Transverse colon (tissue), 4 donors: ENCODE measurements around the gene GRM1. TPM values are rescaled to one million over a fixed set of nuclear protein-coding genes. Genes with fewer than 3 reads are reported as not detected.

Source experiments
- DNase-seq: peaks from one replicate; pipeline ENCODE4 v3.0.0-alpha.2; 2019
- H3K27ac ChIP-seq, 4 donors: fragments of 200-600 bp; sonication (generic); 2 replicates each; pipeline ENCODE4 v1.5.1; 2016 to 2018; ENCODE audit warnings: inconsistent platforms in 4 of 4
- H3K27me3 ChIP-seq: fragments of 200-600 bp; sonication (generic); 2 replicates; pipeline ENCODE4 v1.5.1; 2017; ENCODE audit warnings: inconsistent platforms
- H3K36me3 ChIP-seq, 4 donors: fragments of 200-600 bp; sonication (generic); 2 replicates each; pipeline ENCODE4 v1.5.1; 2017 to 2019; ENCODE audit warnings: inconsistent platforms in 4 of 4
- H3K4me1 ChIP-seq, 4 donors: fragments of 200-600 bp; sonication (generic); 2 replicates each; pipeline ENCODE4 v1.5.1; 2017 to 2020; ENCODE audit warnings: inconsistent platforms in 4 of 4
- H3K4me3 ChIP-seq, 4 donors: fragments of 200-600 bp; sonication (generic); 1 replicate in 1 of 4; 2 replicates in 3 of 4; pipeline versions ENCODE4 v1.5.1 to v1.6.1; 2017 to 2019; ENCODE audit warnings: inconsistent platforms in 4 of 4
- H3K9me3 ChIP-seq, 2 donors: fragments of 200-600 bp; sonication (generic); 2 replicates each; pipeline ENCODE4 v1.5.1; 2017 to 2019; ENCODE audit warnings: inconsistent platforms in 2 of 2
- CTCF ChIP-seq, 5 experiments: fragments of 200-600 bp in 3 of 5; fragments of 450-650 bp in 2 of 5; sonication (generic) in 3 of 5; IDR thresholded peaks; 1 replicate in 2 of 5; 2 replicates in 3 of 5; pipeline ENCODE4 v1.5.1; 2016 to 2017; ENCODE audit warnings: antibody characterized with exemption in 5 of 5, inconsistent platforms in 3 of 5, mild to moderate bottlenecking in 2 of 5, moderate library complexity in 1 of 5
- EP300 ChIP-seq: sonication (generic); formaldehyde crosslinking; IDR thresholded peaks from one replicate; pipeline ENCODE4 v1.6.1; 2017; ENCODE audit warnings: antibody characterized with exemption, low read depth
- POLR2A ChIP-seq: fragments of 450-650 bp; IDR thresholded peaks from one replicate; pipeline ENCODE4 v1.6.1; 2016; ENCODE audit warnings: antibody characterized with exemption, mild to moderate bottlenecking, moderate library complexity
- POLR2AphosphoS5 ChIP-seq, 3 donors: sonication (generic); formaldehyde crosslinking; IDR thresholded peaks; one replicate each; pipeline ENCODE4 v1.6.1; 2016; ENCODE audit warnings: antibody characterized with exemption in 3 of 3
- WGBS, 2 donors: methylation state at CpG; one replicate each; pipeline ENCODE4 v1.1.5; 2018; ENCODE audit warnings: low coverage in 1 of 2; 5-methylcytosine and 5-hydroxymethylcytosine counted together
- in situ Hi-C, 4 donors: fragments of 200-750 bp; cut with MboI; loops; one replicate each; pipeline versions ENCODE4 v1.15.0 to v1.15.1; 2017; ENCODE audit warnings: low sequenced_read_pairs in 3 of 4, low pct_ligation_motif_present in 1 of 4, low pct_unique_long_range_greater_than_20kb in 1 of 4
- intact Hi-C: fragments of 100-400 bp; cut with DNase I; formaldehyde crosslinking; loops from one replicate; pipeline ENCODE4 v1.15.1; 2023; ENCODE audit warnings: low total_unique reads
- total RNA-seq, 4 donors: library from RNA; depleted of rRNA; stranded (reverse); fragments of >200 nt; gene quantifications; one replicate each; pipeline ENCODE4 v1.1.0, GENCODE V29; 2016

Gene GRM1
- total RNA-seq, 4 donors from 2014 or later, result 0.16 TPM; not detected in 3

GRCh38 chr6:146290589-146290901 is 261.7 kb downstream of the GRM1 start:
- intact Hi-C loops (no loop called here), in situ Hi-C loops (no loop called here)
- no peak for TF ChIP-seq CTCF (IDR thresholded peaks at IDR 0.05)
- TF ChIP-seq POLR2A, result no peak
- TF ChIP-seq EP300, result no peak
- no peak for TF ChIP-seq POLR2AphosphoS5 (IDR thresholded peaks at IDR 0.05)
- Histone ChIP-seq H3K27ac (no peak overlapping the region), H3K27me3 (no peaks in the 10 kb centered on the region), H3K9me3 (no peaks in the 10 kb centered on the region), H3K36me3 (no peaks in the 10 kb centered on the region), H3K4me3 (no peak overlapping the region), H3K4me1 (no peaks in the 10 kb centered on the region)
- WGBS, 2 donors, result 78 to 82% methylated on average over 2 of the region's 2 CpGs
- no peak for DNase-seq

- TF ChIP-seq POLR2A (no peak), EP300 (no peak), CTCF (IDR thresholded peaks at IDR 0.05) (no peak), POLR2AphosphoS5 (IDR thresholded peaks at IDR 0.05) (no peak)
- DNase-seq, result no peak
- WGBS, 2 donors, result 75 to 88% methylated on average over 1 of the region's 1 CpG
- no peaks in the 10 kb centered on the region for H3K36me3 ChIP-seq
- H3K4me1 ChIP-seq, result no peaks in the 10 kb centered on the region
- intact Hi-C loops, result no loop called here
- H3K9me3 ChIP-seq, result no peaks in the 10 kb centered on the region
- in situ Hi-C loops, result no loop called here
- no peak overlapping the region for H3K4me3 ChIP-seq
- H3K27me3 ChIP-seq, result no peaks in the 10 kb centered on the region
- no peak overlapping the region for H3K27ac ChIP-seq
Observed at GRCh38 chr6:146292506-146292905, 263.6 kb downstream of the GRM1 start.

GRCh38 chr6:146295695-146296094 is 266.8 kb downstream of the GRM1 start:
- Histone ChIP-seq H3K27me3 (no peaks in the 10 kb centered on the region), H3K9me3 (no peaks in the 10 kb centered on the region), H3K4me3 (no peak overlapping the region), H3K27ac (no peak overlapping the region), H3K4me1 (no peaks in the 10 kb centered on the region), H3K36me3 (no peaks in the 10 kb centered on the region)
- no peak for TF ChIP-seq POLR2A
- no peak for TF ChIP-seq EP300
- no peak for TF ChIP-seq POLR2AphosphoS5 (IDR thresholded peaks at IDR 0.05)
- no peak for TF ChIP-seq CTCF (IDR thresholded peaks at IDR 0.05)
- WGBS, 2 donors, result 82 to 84% methylated on average over 4 of the region's 4 CpGs
- intact Hi-C loops, result no loop called here
- no peak for DNase-seq
- in situ Hi-C loops, result no loop called here

- Histone ChIP-seq H3K4me1 (no peaks in the 10 kb centered on the region), H3K4me3 (no peak overlapping the region), H3K9me3 (no peaks in the 10 kb centered on the region), H3K27ac (no peak overlapping the region), H3K36me3 (no peaks in the 10 kb centered on the region), H3K27me3 (no peaks in the 10 kb centered on the region)
- no peak for DNase-seq
- intact Hi-C loops (no loop called here), in situ Hi-C loops (no loop called here)
- TF ChIP-seq POLR2A, result no peak
Observed at GRCh38 chr6:146297815-146298214, 269.0 kb downstream of the GRM1 start.

GRCh38 chr6:146300521-146300920 is 271.7 kb downstream of the GRM1 start:
- Histone ChIP-seq H3K9me3 (no peaks in the 10 kb centered on the region), H3K4me3 (no peak overlapping the region), H3K27me3 (no peaks in the 10 kb centered on the region), H3K27ac (no peak overlapping the region), H3K4me1 (no peaks in the 10 kb centered on the region), H3K36me3 (no peaks in the 10 kb centered on the region)
- DNase-seq, result no peak
- TF ChIP-seq POLR2AphosphoS5 (IDR thresholded peaks at IDR 0.05) (no peak), POLR2A (no peak), EP300 (no peak), CTCF (IDR thresholded peaks at IDR 0.05) (no peak)
- in situ Hi-C loops (no loop called here), intact Hi-C loops (no loop called here)
- 60 to 68% methylated on average over 2 to 3 of the region's 3 CpGs for WGBS, 2 donors
